ENCODE results near the gene MXRA8. TPM values are rescaled to one million over a fixed set of nuclear protein-coding genes. Genes with fewer than 3 reads are reported as not detected.

Gene MXRA8
- polyA plus RNA-seq, 2 of the 4 experiments (the other 2 are of a cell fraction) = 0.12 to 0.22 TPM

DNA sequence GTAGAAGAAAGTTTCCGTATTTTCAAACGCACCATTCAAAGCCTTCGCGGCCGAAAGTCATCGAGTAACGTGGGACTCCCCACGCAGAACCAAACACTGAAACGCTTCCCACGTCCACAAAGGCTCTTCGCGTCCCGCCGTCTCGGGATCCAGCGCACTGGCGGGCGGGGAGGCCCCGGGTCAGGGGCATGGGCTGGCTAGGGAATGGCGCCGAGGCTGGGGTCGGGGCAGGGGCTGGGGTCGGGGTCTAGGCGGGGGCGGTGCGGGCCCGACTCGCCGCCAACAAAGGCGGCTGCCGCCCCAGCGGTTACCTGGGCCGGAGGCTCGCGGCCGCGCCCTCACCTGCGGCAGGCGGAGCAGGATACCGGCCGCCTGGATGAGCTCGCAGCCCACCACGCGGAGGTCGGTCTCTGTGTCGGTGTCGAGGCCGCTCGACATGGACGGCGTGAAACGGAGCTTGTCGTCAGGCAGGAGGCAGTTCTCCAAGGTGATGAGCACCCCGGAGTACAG is 40.4 kb upstream of the MXRA8 start:
- FAIRE-seq (no peak), DNase-seq (ENCODE audit: low read depth in 1 of 2, low spot score in 1 of 2) (no peak), ATAC-seq (peak; percentile 1 to 19; a peak in 4 of 6 replicates)
- 9% methylated on average over 10 of the region's 54 CpGs for WGBS (ENCODE audit: missing lambda C conversion rate)
- CTCF ChIA-PET = interaction anchor here (1.0 to 3.6 kb wide), 5 partner anchors 8 to 106 kb away, joined by 3 to 14 read pairs (median 8); no protein-coding TSS in a partner anchor
- Histone ChIP-seq H3K9me3 (no peaks in the 10 kb centered on the region), H3K4me2 (peak overlapping the region; percentile 80), H3K27ac (peak overlapping the region; percentile 93 to 99), H3K4me3 (peak overlapping the region; percentile 96), H3K4me1 (peaks cover 29% of the 10 kb centered on the region)
- TF ChIP-seq RNF2 (IDR thresholded peaks at IDR 0.05; ENCODE audit: borderline replicate concordance, low read depth) (no peak), RCOR1 (IDR thresholded peaks at IDR 0.05; ENCODE audit: low read depth, low read length) (no peak), PHF8 (IDR thresholded peaks at IDR 0.05; ENCODE audit: borderline replicate concordance, low read depth) (peak; percentile 12; the same call in 1 of the 2 replicates)
- POLR2A ChIA-PET = interaction anchor here (0.7 to 1.7 kb wide), 11 partner anchors 9 to 107 kb away, joined by 3 to 20 read pairs (median 3); partner anchors contain the start of gene AURKAIP1

- WGBS (ENCODE audit: missing lambda C conversion rate) = 56% methylated on average over 12 of the region's 19 CpGs
- Histone ChIP-seq H3K4me3 (peak overlapping the region; percentile 96), H3K4me2 (peak overlapping the region; percentile 80), H3K27ac (peak overlapping the region; percentile 93 to 99), H3K9me3 (no peaks in the 10 kb centered on the region), H3K4me1 (peaks cover 29% of the 10 kb centered on the region)
- ATAC-seq (no peak), FAIRE-seq (no peak), DNase-seq (ENCODE audit: low read depth in 1 of 2, low spot score in 1 of 2) (no peak)
- ChIA-PET CTCF (interaction anchor here (1.0 to 3.6 kb wide), 3 partner anchors 43 to 107 kb away, joined by 3 to 14 read pairs (median 8); no protein-coding TSS in a partner anchor), POLR2A (no interaction called here)
- TF ChIP-seq FOSB (CRISPR knock-in tag; IDR thresholded peaks at IDR 0.05) = no peak
- TF ChIP-seq CBX2 (IDR thresholded peaks at IDR 0.05; ENCODE audit: borderline replicate concordance, low read depth) = no peak
- TF ChIP-seq, protein P1, sequence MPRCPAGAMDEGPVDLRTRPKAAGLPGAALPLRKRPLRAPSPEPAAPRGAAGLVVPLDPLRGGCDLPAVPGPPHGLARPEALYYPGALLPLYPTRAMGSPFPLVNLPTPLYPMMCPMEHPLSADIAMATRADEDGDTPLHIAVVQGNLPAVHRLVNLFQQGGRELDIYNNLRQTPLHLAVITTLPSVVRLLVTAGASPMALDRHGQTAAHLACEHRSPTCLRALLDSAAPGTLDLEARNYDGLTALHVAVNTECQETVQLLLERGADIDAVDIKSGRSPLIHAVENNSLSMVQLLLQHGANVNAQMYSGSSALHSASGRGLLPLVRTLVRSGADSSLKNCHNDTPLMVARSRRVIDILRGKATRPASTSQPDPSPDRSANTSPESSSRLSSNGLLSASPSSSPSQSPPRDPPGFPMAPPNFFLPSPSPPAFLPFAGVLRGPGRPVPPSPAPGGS (IDR thresholded peaks at IDR 0.05) = no peak
- TF ChIP-seq KDM1A (IDR thresholded peaks at IDR 0.05; ENCODE audit: low read depth) = no peak
- no peak for TF ChIP-seq KDM5A (IDR thresholded peaks at IDR 0.05)
- TF ChIP-seq JUN (IDR thresholded peaks at IDR 0.05) = no peak
- TF ChIP-seq POLR2AphosphoS2 (conservative IDR thresholded peaks at IDR 0.05; ENCODE audit: low read length) = no peak
- TF ChIP-seq EHF (CRISPR knock-in tag; IDR thresholded peaks at IDR 0.05) = no peak
- TF ChIP-seq JUNB (IDR thresholded peaks at IDR 0.05) = no peak
- TF ChIP-seq PHF8 (IDR thresholded peaks at IDR 0.05; ENCODE audit: borderline replicate concordance, low read depth) = no peak
- TF ChIP-seq USF2 (IDR thresholded peaks at IDR 0.05) = no peak
- TF ChIP-seq RFX5 (IDR thresholded peaks at IDR 0.05) = no peak
- no peak for TF ChIP-seq CHD4 (IDR thresholded peaks at IDR 0.05; ENCODE audit: borderline replicate concordance)
- no peak for TF ChIP-seq SREBF2 (IDR thresholded peaks at IDR 0.05)
- TF ChIP-seq, protein P2, sequence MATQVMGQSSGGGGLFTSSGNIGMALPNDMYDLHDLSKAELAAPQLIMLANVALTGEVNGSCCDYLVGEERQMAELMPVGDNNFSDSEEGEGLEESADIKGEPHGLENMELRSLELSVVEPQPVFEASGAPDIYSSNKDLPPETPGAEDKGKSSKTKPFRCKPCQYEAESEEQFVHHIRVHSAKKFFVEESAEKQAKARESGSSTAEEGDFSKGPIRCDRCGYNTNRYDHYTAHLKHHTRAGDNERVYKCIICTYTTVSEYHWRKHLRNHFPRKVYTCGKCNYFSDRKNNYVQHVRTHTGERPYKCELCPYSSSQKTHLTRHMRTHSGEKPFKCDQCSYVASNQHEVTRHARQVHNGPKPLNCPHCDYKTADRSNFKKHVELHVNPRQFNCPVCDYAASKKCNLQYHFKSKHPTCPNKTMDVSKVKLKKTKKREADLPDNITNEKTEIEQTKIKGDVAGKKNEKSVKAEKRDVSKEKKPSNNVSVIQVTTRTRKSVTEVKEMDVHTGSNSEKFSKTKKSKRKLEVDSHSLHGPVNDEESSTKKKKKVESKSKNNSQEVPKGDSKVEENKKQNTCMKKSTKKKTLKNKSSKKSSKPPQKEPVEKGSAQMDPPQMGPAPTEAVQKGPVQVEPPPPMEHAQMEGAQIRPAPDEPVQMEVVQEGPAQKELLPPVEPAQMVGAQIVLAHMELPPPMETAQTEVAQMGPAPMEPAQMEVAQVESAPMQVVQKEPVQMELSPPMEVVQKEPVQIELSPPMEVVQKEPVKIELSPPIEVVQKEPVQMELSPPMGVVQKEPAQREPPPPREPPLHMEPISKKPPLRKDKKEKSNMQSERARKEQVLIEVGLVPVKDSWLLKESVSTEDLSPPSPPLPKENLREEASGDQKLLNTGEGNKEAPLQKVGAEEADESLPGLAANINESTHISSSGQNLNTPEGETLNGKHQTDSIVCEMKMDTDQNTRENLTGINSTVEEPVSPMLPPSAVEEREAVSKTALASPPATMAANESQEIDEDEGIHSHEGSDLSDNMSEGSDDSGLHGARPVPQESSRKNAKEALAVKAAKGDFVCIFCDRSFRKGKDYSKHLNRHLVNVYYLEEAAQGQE (IDR thresholded peaks at IDR 0.05) = no peak
- no peak for TF ChIP-seq HEYL (CRISPR knock-in tag; IDR thresholded peaks at IDR 0.05)
Measured at GRCh38 chr1:1397839-1398523, 39.6 kb upstream of the MXRA8 start.
